Muscle of back (tissue), 13 donors: Measurements from ENCODE around the gene VPS37B. TPM values are rescaled to one million over a fixed set of nuclear protein-coding genes. Genes with fewer than 3 reads are reported as not detected.
"Not testable (repeated sequence)": the region's sequence is repeated elsewhere in the genome, so short reads cannot be mapped to it uniquely, and the experiment has no call there.

ENCODE experiments used
- DNase-seq, 3 donors: peaks; one replicate each; pipeline versions ENCODE4 v3.0.0 to v3.0.0-alpha.2; 2013
- long read RNA-seq, 9 donors: transcript quantifications; one replicate each; lab custom pipeline, GENCODE V29; 2026
- polyA plus RNA-seq, 10 donors: library from polyadenylated mRNA; unstranded; fragments of 120-200 nt; gene quantifications; one replicate each; pipeline ENCODE4 v1.2.1, GENCODE V29; 2013; ENCODE audit not compliant: insufficient read length in 10 of 10

The VPS37B gene
- polyA plus RNA-seq = 10 to 100 TPM; 17.8 to 26.6 (median 20.7) TPM
- long read RNA-seq, donor 1, transcript VPS37B-201 (4 exons, 3,028 nt) = major isoform, 17 of 17 reads
- long read RNA-seq, donor 1, partial matches to known transcripts = 0 of 17 reads
- long read RNA-seq, donor 1, other reads (novel, unspliced or antisense) = 0 of 17 reads
- long read RNA-seq, donor 2, transcript VPS37B-201 (4 exons, 3,028 nt) = major isoform, 9 of 9 reads
- long read RNA-seq, donor 2, partial matches to known transcripts = 0 of 9 reads
- long read RNA-seq, donor 2, other reads (novel, unspliced or antisense) = 0 of 9 reads
- long read RNA-seq, donor 3 = 0 reads
- long read RNA-seq, donor 4, transcript VPS37B-201 (4 exons, 3,028 nt) = major isoform, 12 of 13 reads
- long read RNA-seq, donor 4, partial matches to known transcripts = 0 of 13 reads
- long read RNA-seq, donor 4, other reads (novel, unspliced or antisense) = 0 of 13 reads
- long read RNA-seq, donor 5, transcript VPS37B-201 (4 exons, 3,028 nt) = major isoform, 19 of 24 reads
- long read RNA-seq, donor 5, partial matches to known transcripts = 5 of 24 reads
- long read RNA-seq, donor 5, other reads (novel, unspliced or antisense) = 0 of 24 reads
- long read RNA-seq, donor 6, transcript VPS37B-201 (4 exons, 3,028 nt) = major isoform, 8 of 8 reads
- long read RNA-seq, donor 6, partial matches to known transcripts = 0 of 8 reads
- long read RNA-seq, donor 6, other reads (novel, unspliced or antisense) = 0 of 8 reads
- long read RNA-seq, donor 7, partial matches to known transcripts = 0 of 4 reads
- long read RNA-seq, donor 7, other reads (novel, unspliced or antisense) = 0 of 4 reads
- long read RNA-seq, donor 8, transcript VPS37B-201 (4 exons, 3,028 nt) = major isoform, 9 of 10 reads
- long read RNA-seq, donor 8, partial matches to known transcripts = 0 of 10 reads
- long read RNA-seq, donor 8, other reads (novel, unspliced or antisense) = 0 of 10 reads
- long read RNA-seq, donor 9, partial matches to known transcripts = 0 of 1 reads
- long read RNA-seq, donor 9, other reads (novel, unspliced or antisense) = 0 of 1 reads

DNA sequence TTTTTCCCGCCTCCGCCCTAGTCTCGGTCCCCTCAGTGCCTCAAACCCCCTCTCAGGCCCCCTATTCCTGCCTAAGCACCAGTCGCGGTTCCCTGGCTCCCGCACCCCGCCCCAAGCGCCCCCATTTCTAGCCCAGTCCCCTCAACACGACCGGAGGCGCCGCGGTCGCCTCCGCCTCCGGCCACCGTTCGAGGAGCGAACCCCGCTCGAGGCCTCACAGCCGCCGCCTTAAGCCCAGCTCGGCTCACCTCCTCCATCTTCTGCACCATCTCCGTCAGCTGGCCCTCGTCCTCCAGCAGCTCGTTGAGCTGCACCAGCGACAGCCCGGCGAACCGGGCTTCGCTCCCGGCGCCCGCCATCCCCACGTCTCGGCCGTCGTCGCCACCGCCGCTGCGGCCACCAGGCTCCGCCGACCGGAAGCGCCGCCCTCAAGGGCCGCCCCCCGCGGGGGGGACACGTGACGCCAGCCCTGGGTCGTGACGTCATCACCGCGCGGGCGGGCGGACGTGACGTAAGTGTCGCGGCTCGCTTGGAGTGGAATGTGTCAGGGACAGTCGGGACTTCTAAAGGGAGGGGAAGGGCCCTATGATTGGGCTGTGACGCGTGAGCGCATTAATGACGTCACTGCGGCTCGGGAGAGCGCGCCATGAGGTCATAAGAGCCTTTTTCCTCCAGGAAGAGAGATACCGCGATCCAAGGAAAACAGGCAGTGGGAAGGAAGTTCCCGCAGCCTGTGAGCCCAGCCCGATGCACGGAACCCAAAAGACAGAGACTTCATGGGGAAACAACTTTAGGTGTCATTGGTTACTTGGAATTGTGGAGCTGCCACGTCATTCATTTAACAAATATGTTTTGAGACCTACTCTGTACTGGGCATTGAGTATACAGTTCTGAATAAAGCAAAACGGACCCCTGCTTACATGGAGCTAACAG is at the start of gene VPS37B:
Gene VPS37B, minus strand, starts transcription at position 421 of the 933 bp plus-strand sequence. Its CDS starts 62 bp downstream, at position 359.
- peak; percentile 85 to 94 (median 89) for DNase-seq

DNA sequence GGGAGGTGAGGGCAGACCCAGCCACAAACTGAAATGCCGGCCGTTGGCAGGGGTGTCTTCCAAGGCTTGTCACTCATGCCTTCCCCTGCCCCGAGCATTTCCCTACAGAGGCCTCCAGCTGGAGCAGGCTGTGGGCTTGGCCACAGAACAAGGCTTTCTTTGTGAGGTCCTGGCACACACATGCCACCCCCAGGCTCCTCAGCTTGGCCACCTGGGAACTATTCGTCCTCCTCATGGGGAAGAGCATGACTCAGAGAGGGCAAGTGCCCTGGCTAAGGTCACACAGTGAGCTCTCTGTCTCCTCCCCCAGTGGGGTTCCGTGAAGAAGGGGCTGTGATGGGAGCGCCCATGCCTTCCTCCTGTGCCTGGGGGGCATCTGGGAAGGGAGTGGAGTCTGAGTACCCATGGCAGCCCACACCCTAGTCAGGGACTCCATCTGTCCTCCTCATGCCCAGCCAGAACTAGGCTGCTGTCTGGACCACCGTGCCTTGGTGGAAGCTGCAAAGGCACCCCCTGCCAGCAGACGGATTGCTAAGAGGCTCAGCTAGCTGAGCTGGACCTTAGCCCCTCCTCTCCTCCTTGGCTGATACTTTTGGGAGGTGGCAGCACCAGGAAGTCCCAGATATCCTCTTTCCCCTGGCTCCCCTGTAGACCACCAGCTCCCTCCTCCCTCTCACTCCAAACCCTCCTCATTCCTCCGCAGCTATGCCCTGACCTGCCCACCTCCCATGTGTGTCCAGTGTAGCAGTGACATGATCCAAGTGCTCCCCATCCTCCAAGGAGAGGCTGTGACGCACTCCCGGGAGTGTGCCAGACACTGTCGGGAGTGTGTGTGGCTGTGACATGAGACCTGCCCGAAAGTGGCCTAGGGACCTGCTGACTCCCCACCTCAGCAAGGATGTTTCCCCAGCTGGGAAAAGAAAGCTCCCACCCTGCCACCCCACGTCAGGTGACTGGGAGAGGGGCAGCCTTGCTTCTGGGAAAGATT is 49.0 kb upstream of the VPS37B start:
- peak in 1 of 3 donors; percentile 36 for DNase-seq

GRCh38 chr12:122943196-122943595 is 47.3 kb upstream of the VPS37B start:
- peak in 1 of 3 donors; percentile 47 for DNase-seq

DNA sequence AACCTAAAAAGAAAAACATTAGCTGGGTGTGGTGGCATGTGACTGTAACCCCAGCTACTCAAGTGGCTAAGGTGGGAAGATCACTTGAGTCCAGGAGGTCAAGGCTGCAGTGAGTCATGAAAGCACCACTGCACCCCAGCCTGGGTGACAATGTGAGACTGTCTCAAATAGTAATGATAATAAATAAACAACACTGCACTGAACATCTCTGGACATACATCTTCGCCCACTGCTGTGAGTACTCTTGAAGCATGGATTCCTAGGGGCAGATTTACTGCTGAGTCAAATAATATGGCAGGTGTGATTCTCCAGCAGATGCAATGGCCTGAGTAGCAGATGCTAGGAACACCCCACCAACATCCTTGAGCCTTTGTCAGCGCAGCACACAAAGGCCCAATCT is 46.7 kb upstream of the VPS37B start:
- no peak for DNase-seq

GRCh38 chr12:122941351-122941750 is 45.4 kb upstream of the VPS37B start:
- DNase-seq = not testable (repeated sequence)

DNA sequence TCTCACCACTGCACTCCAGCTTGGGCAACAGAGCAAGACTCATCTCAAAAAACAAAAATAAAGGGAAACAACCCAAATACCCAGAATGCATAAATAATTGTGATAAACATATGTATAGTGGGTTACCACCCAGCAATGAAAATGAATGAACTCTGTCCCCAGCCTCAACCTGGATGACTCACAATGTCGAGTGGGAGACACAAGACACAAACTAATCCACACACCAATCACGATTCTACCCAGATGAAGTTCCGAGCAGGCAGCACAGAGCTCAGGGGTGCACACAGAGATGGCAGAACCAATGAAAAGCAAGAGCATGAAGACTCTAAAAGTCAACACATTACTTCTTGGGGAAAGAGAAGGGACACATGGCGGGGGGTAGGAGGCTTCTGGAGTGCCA is 43.2 kb upstream of the VPS37B start:
- no peak for DNase-seq

DNA sequence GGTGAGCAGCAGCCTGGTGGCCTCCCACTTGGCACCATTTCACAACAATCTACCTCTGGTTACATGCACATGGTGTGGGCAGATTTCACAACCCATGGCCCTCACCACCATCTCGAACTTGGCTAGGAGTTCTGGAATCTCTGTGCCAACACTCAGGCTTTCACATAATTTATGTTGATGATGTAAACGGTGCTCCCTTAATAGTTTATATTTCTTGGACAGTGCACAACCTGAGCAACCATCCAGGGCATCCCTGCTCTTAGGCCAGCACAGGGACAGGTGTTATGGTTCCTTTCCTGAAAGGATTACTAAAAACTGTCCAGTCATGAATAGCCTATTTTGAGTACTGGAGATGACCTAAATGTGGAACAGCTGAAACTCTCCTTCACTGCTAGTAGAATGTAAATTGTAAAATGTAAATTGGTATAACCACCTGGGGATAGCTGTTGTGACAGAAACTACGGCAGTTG is 41.7 kb upstream of the VPS37B start:
- DNase-seq = no peak

- peak in 2 of 3 donors; percentile 38 to 43 for DNase-seq
These were observed 39.4 kb upstream of the VPS37B start for GRCh38 chr12:122935318-122935717.

GRCh38 chr12:122934722-122935121 is 38.8 kb upstream of the VPS37B start:
- DNase-seq = no peak

GRCh38 chr12:122932207-122932606 is 36.3 kb upstream of the VPS37B start:
- DNase-seq = no peak

GRCh38 chr12:122929812-122930211 is 33.9 kb upstream of the VPS37B start:
- DNase-seq = no peak

GRCh38 chr12:122929148-122929538 is 33.2 kb upstream of the VPS37B start:
- no peak for DNase-seq

DNA sequence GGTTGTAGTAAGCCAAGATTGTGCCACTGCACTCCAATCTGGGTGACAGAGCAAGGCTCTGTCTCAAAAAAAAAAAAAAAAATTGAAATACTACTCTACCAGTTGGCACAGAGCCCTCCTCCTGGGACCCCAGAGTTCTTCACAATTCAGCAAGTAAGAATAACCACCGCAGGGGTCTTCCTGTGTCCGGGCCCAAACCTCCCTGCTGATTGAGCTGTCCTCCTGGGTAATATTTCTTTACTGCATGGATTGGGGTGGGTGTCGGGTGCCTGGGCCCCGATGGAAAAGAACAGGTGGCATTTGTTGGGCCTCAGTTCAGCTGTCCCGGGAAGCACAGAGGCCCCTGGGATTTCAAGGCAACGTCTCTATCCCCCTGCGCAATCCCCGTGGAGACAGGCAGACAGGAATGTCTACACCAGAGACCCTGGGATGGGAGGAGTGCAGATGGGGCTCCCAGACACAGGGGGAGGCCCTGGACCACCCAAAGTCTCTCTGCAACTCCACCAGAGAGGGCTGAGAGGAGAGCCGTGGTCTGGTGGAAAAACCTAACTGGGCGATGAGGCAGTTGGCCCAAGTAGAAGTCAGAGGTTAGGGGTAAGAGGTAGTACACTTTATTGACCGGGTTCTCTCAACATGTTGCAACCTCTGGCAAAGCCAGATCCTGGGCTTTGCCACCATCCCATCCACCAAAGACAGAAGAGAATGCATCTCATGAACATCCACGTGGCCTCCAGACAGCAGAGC is 32.7 kb upstream of the VPS37B start:
- peak in 2 of 3 donors; percentile 35 to 36 for DNase-seq

GRCh38 chr12:122927756-122928403 is 32.0 kb upstream of the VPS37B start:
- DNase-seq = no peak

- no peak for DNase-seq
These were observed 26.0 kb upstream of the VPS37B start for GRCh38 chr12:122921917-122922316.

GRCh38 chr12:122920687-122921086 is 24.8 kb upstream of the VPS37B start:
- no peak for DNase-seq

GRCh38 chr12:122918827-122919226 is 22.9 kb upstream of the VPS37B start:
- DNase-seq = no peak

DNA sequence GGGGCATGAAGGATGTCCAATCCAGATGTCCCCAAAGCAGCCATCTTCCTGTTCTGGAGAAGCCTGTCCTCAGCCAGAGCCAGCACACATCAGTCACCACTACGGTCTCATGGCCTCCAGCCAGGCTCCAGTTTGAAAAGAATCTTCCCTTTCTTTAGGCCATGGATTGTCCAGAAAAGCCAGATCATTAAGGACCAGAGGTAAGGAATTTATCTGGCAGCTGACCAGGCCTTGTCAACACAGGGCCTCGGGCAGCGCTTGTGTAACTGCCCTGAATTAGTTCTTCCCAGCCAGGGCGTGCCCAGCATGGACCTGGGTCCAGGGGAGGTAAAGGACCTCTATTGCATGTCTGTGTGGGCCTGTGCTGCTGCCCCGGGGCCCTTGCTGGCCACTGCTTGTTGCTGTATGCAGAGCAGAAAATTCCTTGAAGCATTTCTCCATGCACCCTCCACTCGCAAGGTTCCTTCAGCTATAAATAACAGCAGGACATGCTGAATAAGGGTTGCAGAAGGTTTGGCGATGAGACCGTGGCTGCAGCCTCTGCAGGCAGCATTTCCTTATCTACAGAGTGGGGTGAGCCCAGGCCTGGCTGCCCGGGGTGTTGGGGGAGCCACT is 21.7 kb upstream of the VPS37B start:
- DNase-seq = peak in 1 of 3 donors; percentile 51
